GM21447 (cell line): ENCODE results near the gene PAOX.
A peak's percentile ranks its signal among the peaks of the same experiment; 100 is the strongest.
"Not testable (repeated sequence)": the region's sequence is repeated elsewhere in the genome, so short reads cannot be mapped to it uniquely, and the experiment has no call there.

Experiments
- ATAC-seq: cut with Tn5 transposase; IDR thresholded peaks from one replicate; pipeline ENCODE4 v1.9.1; 2021; ENCODE audit not compliant: unreplicated experiment

The PAOX gene

DNA sequence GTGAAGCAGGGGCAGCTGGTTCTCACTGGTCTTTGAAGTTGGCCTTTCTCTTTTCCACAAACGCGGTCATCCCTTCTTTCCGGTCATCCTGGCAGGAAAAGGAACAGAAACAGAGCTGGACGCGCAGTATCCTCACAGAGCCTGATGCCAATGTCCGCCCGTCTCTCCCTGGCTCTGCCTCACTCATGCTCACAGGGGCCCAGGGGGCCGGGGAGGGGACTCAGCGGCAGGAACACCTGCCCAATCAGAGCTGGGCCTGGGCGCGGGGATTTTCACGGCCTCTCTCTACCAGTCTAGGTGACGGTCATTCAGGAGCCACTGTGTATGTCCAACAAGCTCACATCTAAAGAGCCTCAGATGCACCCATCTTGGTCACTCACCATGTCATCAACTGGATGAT lies 16.2 kb upstream of the PAOX start:
- no peak for ATAC-seq

DNA sequence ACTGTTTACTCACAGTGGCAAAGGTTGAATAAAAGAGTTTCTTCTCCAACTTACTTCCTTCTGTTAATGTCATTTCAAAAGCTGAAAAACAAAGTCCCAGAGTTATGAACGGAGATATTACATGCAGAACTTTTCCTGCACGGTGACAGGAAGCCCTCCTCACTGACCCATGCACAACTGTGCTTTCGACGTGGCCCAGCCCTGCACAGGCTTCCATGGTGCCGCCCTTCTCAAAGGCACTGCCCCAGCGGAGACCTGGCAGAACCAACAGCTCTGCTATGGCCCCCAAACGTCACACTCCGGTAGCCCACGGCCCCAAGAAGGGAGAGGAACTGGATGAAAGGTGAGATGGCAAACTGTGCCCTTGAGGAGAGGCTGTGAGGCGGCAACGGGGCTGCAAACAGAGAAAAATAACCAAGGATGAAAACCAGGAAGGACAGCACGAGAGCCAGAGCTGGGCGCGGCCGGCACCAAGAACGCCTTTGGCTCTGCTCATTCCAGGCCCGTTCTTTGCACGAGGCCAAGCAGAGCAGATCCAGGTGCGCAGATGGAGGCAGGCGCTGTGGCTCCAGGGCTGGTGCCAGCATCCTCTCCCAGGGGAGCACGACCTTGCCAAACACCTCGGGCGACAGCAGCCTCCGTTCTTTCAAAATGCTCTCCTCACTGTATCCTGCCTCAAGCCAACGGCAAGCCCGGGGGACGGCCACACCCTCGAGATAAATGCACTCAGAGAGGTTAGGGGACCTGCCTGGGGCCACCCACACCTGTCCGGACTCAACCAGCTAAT lies 14.2 kb upstream of the PAOX start:
- no peak for ATAC-seq

DNA sequence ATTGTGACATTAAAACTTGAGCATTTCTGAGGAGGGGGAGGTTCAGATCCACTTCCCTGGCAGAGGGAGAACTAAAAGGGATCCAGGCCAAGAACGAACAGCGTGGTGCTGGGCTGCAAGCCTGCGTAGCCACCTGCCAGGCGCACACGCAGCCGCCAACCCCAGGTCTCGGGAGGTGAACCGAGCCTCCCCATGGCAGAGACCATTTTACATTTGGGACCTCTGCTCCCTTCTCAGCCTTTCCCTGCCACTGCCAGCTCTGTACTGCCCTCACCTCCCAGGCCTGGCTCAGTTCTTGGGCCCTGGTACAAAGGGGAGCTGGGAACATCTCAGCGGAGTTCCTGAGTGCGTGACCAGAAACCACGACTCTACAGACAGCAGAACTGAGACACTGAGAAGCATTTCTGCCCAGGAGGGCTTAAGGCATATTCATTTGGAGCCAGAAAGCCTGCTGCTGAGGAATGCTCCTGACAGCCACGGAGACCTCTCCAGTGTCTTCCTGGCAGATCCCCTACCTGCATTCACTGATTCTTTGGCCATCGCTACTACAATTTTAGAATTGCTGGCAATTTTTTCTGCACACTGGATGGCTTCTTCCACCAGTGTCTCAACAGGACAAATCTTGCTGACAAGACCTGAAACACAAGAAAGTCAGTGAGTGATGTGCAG lies 13.5 kb upstream of the PAOX start:
- no peak for ATAC-seq

DNA sequence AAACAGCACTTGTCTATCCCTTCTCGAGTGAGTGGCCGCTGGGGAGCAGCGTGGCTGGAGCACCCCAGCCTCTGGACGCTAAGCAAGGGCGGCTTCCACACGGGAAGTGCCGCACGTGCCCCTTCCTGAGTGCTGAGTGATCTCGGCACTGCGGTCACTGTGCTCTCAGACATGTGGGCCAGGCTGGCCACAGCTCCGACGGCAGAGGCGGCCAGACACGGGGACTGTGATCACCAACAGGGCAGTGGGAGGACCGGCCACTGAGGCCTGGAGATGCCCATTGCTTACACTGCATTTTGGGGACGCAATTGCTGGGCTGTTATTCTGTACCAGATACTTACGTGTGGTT lies 13.0 kb upstream of the PAOX start:
- no peak for ATAC-seq

DNA sequence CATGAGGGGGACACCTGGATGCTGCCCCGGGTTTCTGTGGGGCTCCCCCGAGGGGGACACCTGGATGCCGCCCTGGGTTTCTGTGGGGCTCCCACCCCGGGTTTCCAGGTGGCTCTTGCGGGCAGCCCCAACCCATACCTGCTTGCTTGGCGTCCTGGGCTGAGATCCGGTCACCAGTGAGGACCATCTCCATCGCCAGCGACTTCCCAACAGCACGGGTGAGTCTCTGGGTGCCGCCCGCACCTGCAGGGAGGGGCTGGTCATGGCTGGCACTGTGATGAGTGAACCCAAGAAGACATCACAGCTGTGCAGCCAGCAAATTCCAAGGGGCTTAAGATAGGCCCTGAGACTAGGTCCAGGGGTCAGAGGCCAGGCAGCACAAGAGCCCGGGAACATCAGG lies 12.3 kb upstream of the PAOX start:
- ATAC-seq, result no peak

DNA sequence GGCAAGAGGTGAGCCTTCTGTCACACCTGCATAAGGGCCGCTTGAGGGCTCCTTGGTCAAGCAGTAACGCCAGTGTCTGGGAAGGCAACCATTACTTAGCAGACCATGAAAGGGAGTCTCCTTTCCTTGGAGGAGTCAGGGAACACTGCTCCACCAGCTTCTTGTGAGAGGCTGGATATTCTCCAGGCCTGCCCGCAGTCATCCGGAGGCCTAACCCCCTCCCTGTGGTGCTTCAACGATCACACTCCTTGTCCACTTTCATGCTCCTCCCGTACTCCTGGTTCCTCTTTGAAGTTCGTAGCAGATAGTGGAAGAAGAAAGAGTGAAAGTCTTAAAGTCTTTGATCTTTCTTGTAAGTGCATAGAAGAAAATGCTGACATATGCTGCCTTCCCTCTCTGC lies 11.6 kb upstream of the PAOX start:
- not testable (repeated sequence) for ATAC-seq

DNA sequence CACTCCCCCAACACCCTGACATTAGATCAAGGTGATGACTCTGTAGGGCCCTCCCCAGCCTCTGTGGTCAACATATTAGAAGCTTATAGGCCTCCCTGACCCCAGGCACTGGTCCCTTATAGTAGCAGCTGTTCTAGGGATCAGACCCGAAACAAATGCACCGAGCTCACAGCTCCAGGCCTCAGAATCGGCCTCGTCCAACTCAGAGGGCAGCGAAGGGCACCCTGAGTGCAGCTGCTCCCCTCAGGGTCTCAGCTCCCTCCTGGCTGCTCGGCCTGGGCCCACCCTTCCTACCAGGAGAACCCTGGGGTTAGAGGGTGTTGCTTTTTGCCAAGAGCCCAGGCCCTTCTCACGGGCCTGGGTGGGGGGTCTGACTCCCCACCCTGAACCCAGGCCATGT lies 10.9 kb upstream of the PAOX start:
- ATAC-seq, result no peak

DNA sequence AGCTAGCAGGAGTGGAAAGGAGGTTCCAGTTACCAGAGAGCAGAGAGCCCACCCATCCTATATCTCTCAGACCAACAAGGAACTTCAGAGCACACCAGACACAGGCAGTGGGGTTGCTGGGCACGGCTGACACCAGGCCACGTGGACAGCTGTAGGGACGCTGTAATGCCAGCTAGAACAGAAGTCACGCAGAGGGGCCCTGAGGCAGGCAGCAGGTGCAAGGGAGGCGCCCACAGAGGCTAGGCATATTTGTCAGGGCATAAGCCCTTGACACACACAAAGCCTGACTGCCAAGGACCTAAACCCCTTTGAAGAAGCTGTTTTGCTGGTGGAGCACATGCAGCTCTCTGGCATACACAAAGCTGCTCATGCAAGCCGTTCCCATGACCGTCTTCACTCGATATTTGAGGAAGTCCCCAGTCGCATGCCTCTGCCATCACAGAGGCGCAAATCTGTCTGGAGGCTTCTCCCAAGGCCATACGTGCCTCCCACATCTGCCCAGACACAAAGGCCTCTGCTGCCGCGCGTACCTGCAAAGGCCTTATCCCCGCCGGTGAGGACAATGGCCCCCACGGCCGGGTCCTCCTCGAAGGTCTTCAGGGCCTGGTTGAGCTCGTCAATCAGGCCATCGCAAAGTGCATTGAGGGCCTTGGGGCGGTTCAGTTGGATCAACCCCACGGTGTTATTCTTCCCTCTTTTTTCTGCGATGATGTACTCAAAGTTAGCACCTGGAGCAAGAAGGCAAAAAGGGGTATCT lies 8.9 kb upstream of the PAOX start:
- ATAC-seq, result no peak

DNA sequence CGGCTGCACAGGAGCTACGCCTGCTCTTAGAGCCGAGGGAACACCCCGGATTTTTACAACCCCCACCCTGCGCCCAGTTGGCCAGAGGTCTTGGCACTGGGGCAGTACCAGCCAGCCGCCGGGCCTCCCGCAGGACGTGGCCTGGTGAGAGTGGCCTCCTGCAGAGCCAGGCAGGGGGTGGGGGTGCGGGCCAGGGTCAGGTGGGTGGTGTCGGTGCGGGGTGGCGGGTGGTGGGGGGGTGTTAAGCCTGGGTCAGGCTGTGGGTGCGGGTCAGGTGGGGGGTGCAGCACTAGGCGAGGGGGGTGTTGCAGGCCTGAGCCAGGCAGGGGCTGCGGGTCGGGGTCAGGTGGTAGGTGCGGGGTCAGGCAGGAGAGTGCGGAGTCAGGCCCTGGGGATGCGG lies 6.6 kb upstream of the PAOX start:
- no peak for ATAC-seq

DNA sequence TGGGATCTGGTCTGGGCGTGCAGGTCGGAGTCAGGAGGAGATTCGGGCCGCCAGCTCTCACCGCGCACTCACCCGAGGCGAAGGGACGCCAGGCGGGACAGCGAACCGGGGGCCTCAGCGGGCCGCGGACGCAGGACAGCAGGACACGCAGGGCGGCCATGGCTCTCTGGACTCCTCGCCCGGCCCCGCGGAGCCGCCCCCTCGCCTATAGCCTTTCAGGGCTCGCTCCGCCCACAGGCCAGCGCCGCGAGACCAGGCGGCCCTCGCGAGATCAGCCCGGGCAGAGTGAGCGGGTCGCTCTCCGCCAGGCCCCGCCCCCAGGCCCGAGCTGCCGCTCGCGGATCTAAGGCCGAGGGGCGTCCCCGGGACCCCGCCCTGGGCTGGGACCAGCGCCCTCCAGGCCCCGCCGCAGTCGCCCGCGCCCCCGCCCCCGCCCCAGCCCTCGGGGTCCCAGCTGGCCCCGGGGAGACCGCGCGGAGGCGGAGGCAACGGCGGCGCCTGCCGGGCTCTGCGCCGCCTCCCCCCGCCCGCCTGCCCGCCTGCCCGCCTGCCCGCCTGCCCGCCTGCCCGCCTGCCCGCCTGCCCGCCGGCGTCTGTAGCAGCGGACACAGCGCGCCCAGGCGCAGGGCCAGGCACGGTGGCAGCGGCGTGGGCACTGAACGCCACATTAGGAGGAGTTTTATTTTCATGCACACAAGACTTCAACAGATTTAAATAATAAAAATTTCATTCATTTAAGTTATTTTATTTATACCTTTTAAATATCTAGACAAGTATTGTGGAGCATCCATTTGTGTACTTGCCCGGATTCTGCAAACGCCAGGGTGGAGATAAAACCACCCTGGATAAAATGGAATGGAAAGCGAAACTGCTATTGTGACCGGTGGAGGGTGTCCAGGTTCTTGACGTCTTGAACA lies 5.6 kb upstream of the PAOX start, which contains the start of gene ECHS1:
Gene ECHS1, minus strand, starts transcription at position 181 of the 917 bp plus-strand sequence. Its CDS starts 21 bp downstream, at position 160.
- ATAC-seq, result peak; percentile 89

DNA sequence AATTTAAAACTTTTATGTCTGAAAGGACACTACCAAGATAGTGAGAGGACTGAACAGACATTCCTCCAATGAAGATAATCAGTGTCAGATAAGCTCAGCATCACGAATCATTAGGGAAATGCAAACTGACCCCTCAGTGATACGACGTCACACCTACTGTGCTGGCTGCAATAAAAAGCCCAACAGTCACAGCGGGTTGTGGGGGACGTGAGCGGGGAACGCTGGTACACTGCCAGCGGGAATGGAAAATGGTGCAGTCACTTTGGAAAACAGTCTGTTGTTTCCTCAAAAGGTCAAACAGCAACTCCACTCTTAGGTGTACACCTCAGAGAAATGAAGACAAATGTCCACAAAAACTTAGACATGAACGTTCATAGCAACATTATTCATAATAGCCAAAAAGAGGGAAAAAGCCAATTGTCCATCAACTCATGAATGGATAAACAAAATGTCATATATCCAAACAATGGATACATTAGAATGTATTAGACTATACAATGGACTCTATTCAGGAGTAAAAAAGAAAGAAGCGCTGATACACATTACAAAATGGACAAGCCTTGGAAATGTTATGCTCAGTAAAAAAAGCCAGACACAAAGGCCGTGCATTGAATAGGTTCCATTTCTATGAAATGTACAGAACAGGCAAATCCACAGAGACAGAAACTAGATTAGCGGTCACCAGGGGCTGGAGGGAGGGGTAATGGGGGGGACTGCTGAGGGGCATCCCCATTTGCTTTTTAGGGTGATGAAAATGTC lies 3.5 kb upstream of the PAOX start:
- no peak for ATAC-seq

DNA sequence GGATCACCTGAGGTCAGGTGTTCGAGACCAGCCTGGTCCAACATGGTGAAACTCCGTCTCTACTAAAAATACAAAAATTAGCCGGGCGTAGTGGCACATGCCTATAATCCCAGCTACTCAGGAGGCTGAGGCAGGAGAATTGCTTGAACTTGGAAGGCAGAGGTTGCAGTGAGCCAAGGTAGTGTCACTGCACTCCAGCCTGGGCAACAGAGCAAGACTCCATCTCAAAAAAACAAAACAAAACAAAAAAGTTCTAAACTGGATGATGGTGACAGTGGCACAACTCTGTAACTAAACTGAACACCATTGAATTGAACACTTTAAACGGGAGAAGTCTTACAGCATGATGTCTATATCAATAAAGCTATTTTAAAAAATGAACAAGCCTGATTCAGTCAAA lies 2.9 kb upstream of the PAOX start:
- ATAC-seq, result not testable (repeated sequence)

DNA sequence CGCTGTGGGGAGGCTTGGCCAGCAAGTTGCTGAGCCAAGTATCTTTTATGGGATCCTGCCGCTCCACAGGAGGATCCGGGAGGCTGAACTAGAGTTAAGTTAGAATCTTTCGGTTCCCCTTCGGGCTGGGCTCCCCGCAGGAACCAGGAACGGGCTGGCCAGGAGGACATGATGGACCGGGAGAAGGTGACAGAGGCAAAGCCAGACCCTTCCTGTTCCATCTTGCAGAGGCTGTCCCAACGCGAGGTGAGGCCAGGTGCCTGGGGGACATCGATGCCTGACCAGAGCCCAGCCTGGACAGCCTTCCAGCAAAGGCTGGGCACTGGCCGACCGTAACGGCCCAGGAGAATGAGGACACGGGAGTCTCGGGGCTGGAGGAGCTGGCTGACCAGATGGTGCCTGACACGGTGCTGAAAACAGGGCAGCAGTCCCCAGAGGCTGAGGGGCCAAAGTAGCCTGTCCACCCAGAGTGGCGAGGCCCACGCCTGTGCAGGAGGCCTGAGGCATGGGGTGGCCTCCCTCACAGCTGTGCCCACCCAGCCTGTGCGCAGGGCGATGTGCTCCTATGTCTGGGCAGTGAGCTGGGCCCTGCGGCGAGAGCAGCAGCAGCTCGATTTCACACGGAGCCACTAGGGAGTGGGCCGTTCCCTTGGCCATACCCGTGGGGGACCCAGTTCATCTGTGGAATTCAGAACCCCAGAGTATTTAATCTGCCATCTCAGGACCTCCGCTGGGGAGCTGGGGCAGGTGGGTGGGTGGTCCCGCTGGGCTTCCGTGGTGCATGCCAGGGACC lies 1.8 kb upstream of the PAOX start:
- no peak for ATAC-seq

DNA sequence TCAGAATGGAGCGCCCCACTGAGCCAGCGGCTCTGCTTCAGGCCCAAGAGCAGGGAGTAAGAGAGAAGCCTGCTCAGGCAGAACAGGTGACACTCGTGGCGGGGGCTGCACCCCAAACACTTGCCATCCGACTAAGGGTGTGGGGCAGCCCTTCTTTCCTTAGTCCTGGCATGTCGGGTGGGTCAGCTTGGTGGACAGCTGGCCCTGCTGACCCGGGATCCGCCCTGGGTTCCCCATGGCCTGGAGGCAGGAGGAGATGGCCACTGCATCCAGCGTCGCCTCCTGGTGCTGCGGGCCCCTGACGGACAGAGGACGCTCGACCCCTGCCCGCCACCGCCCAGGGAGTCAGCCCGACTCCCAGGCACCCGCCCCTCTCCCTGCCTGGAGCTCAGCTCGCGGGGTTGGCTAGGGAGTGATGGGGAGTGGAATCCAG lies 1.2 kb upstream of the PAOX start:
- ATAC-seq, result no peak

DNA sequence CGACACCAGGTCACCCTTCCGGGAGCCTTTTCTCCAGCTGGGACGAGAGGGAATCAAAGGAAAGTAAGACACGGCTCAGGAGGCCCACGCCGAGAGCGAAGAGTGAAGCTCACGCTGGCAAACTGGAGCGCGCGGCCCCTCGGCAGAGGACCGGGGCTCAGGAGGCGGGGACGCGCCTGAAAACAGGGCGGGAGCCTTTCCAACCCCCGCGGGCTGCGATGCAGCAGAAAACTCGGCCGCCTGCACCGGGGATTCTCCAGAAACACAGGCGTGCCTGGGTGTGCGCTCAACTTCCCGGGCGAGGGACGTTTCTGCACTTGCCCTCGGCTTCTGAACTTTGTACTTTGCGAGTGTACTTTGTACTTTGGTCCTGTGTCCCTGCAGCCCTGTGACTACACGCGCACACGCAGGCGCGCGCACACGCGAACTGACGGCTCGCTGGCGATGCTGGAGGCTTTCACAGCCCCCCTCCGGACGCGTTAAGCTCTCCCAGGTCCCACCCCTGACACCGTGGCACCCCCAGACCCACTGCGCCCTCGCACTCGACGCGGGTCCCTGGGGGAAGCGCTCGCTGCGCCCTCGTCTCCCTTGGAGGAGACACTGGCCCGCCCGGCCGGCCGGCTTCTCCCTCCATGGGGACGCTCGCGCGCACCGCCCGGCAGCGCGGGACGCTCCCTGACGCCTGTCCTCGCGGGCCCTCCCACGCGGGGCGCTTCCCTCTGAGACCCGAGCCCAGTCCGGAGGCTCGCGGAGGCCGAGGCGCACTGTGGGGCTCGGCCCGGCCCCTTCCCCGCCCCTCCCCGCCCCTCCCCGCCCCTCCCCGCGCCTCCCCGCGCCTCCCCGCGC lies 588 bp upstream of the PAOX start:
- ATAC-seq, result peak; percentile 23

DNA sequence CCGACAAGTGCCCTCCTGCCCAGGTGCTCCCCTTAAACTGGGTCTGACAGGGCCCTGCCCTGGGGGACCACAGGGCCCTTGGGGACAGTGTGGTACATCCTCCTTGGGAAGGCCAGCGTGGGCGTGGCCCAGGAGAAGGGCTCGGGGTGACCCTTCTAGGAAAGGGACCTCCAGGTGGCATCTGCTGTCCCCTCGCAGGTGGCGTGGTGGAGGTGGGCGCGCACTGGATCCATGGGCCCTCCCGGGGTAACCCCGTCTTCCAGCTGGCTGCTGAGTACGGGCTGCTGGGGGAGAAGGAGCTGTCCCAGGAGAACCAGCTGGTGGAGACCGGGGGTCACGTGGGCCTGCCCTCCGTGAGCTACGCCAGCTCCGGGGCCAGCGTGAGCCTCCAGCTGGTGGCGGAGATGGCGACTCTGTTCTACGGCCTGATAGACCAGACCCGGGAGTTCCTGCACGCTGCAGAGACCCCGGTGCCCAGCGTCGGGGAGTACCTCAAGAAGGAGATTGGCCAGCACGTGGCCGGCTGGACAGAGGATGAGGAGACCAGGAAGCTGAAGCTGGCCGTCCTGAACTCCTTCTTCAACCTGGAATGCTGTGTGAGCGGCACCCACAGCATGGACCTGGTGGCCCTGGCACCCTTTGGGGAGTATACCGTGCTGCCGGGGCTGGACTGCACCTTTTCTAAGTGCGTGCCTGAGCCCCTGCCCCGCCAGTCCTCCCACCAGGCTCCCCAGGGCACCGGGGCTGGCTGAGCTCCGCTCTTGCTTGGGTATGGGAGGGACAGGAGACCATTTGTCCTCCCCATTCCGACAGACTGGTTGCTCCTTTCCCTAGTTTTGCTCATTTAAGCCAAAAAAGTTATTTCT lies 972 bp downstream of the PAOX start:
- peak; percentile 18 for ATAC-seq

DNA sequence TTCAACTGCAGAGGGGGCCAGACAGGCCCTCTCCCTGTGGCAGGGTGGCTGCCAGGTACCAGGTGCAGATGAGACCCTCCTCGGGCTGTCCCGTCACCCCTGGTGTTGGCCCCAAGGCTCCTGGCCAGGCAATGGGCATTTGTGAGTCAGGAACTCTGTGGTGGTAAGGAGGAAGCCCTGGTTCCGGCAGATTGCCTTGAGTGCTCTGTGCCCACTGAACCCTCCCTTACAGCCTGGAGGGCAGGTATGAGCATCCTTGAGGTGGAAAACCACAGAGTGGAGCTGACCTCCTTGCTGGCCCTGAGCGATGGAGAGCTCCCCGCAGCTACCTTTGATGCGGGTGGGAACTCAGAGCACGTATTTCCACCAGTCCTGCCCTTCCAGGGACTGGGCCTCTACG lies 2.0 kb downstream of the PAOX start:
- ATAC-seq, result no peak
